ENCODE data around the gene WDR75. TPM values are rescaled to one million over a fixed set of nuclear protein-coding genes. Genes with fewer than 3 reads are reported as not detected.

Gene WDR75
- total and polyA plus RNA-seq, 9 of the 15 experiments (the other 6 are each of a cell fraction or from before 2014, with no cell fraction given) = 50.9 to 111 (median 76.4) TPM

GRCh38 chr2:189393440-189394111 lies 47.7 kb upstream of the WDR75 start:
- no peak overlapping the region for H3K27ac ChIP-seq (ENCODE audit: extremely low read depth, low read depth, low read length)
- H3K27me3 ChIP-seq (ENCODE audit: control insufficient read depth in 2 of 2, insufficient read depth in 2 of 2, low read length in 2 of 2) = no peaks in the 10 kb centered on the region
- DNase-seq (ENCODE audit: extremely low read depth in 1 of 4, low spot score in 3 of 4) = no peak
- no TSS peak for BruUV-seq (replicated peaks)
- no peak overlapping the region for H3K4me2 ChIP-seq (ENCODE audit: insufficient read depth, low read length)
- TF ChIP-seq ZC3H8 (IDR thresholded peaks at IDR 0.05) = no peak
- 0 out of 2 replicates have a peak, but pooled peaks have one; percentile 21 for TF ChIP-seq FOSL1 (tag; conservative IDR thresholded peaks at IDR 0.05)
- no peak for TF ChIP-seq ZNF668 (CRISPR knock-in tag; IDR thresholded peaks at IDR 0.05)
- TF ChIP-seq POLR2B (IDR thresholded peaks at IDR 0.05; ENCODE audit: low read depth, partially characterized antibody) = no peak
- TF ChIP-seq ZKSCAN1 (IDR thresholded peaks at IDR 0.05; ENCODE audit: low read depth, low read length) = no peak
- no peak for TF ChIP-seq ASH1L (IDR thresholded peaks at IDR 0.05; ENCODE audit: borderline replicate concordance, low read depth, partially characterized antibody)
- TF ChIP-seq GTF2A2 (tag; IDR thresholded peaks at IDR 0.05) = no peak
- no peaks in the 10 kb centered on the region for H3K9me3 ChIP-seq (replicated peaks; ENCODE audit: control insufficient read depth, insufficient read depth, low read depth, low read length)
- H3K36me3 ChIP-seq (ENCODE audit: control insufficient read depth, insufficient read depth, low read length) = no peaks in the 10 kb centered on the region
- no peak for ATAC-seq
- H3K4me3 ChIP-seq = no peak overlapping the region
- in situ Hi-C loops (cut with MboI) (no loop called here), intact Hi-C loops (cut with micrococcal nuclease) (no loop called here)
- H2AFZ ChIP-seq (ENCODE audit: low read depth, low read length) = no peak overlapping the region
- 7% methylated on average over 2 of the region's 2 CpGs for WGBS (ENCODE audit: insufficient coverage, low coverage, missing lambda C conversion rate)
- H4K20me1 ChIP-seq (replicated peaks; ENCODE audit: control insufficient read depth, insufficient read depth, low read length) = no peaks in the 10 kb centered on the region
- ChIA-PET CTCF (ENCODE audit: low intra/inter-chr PET ratio) (no interaction called here), POLR2A (no interaction called here)
- no peak for FAIRE-seq
- no peak overlapping the region for H3K9ac ChIP-seq (ENCODE audit: insufficient read depth in 1 of 2, low read depth in 2 of 2, low read length in 2 of 2)
- H3K9me1 ChIP-seq (ENCODE audit: control insufficient read depth, insufficient read depth, low read length) = no peaks in the 10 kb centered on the region
- no peaks in the 10 kb centered on the region for H3K4me1 ChIP-seq (replicated peaks in 1 of 2; ENCODE audit: control insufficient read depth in 2 of 2, insufficient read depth in 2 of 2, low read length in 2 of 2)
- H3K79me2 ChIP-seq (ENCODE audit: control insufficient read depth, insufficient read depth, low read length) = no peaks in the 10 kb centered on the region

- H3K9ac ChIP-seq (ENCODE audit: insufficient read depth in 1 of 2, low read depth in 2 of 2, low read length in 2 of 2) = no peak overlapping the region
- DNase-seq (ENCODE audit: extremely low read depth in 1 of 4, low spot score in 3 of 4) (no peak), ATAC-seq (no peak), FAIRE-seq (no peak)
- no peaks in the 10 kb centered on the region for H3K27me3 ChIP-seq (ENCODE audit: control insufficient read depth in 2 of 2, insufficient read depth in 2 of 2, low read length in 2 of 2)
- intact Hi-C loops (cut with micrococcal nuclease) = no loop called here
- no peak overlapping the region for H3K4me2 ChIP-seq (ENCODE audit: insufficient read depth, low read length)
- H3K79me2 ChIP-seq (ENCODE audit: control insufficient read depth, insufficient read depth, low read length) = no peaks in the 10 kb centered on the region
- H4K20me1 ChIP-seq (replicated peaks; ENCODE audit: control insufficient read depth, insufficient read depth, low read length) = no peaks in the 10 kb centered on the region
- H3K9me3 ChIP-seq (replicated peaks; ENCODE audit: control insufficient read depth, insufficient read depth, low read depth, low read length) = no peaks in the 10 kb centered on the region
- BruUV-seq (replicated peaks) = no TSS peak
- H3K9me1 ChIP-seq (ENCODE audit: control insufficient read depth, insufficient read depth, low read length) = no peaks in the 10 kb centered on the region
- H3K4me3 ChIP-seq = no peak overlapping the region
- POLR2A ChIA-PET = no interaction called here
- H3K27ac ChIP-seq (ENCODE audit: extremely low read depth, low read depth, low read length) = no peak overlapping the region
- H3K4me1 ChIP-seq (replicated peaks in 1 of 2; ENCODE audit: control insufficient read depth in 2 of 2, insufficient read depth in 2 of 2, low read length in 2 of 2) = no peaks in the 10 kb centered on the region
- H2AFZ ChIP-seq (ENCODE audit: low read depth, low read length) = no peak overlapping the region
- in situ Hi-C loops (cut with MboI) = no loop called here
- no peaks in the 10 kb centered on the region for H3K36me3 ChIP-seq (ENCODE audit: control insufficient read depth, insufficient read depth, low read length)
- CTCF ChIA-PET (ENCODE audit: low intra/inter-chr PET ratio) = no interaction called here
- no peak for TF ChIP-seq HNRNPH1 (optimal IDR thresholded peaks at IDR 0.05; ENCODE audit: low read depth, low read length)
- no peak for TF ChIP-seq ZKSCAN8 (CRISPR knock-in tag; IDR thresholded peaks at IDR 0.05)
- no peak for TF ChIP-seq POLR2G (IDR thresholded peaks at IDR 0.05; ENCODE audit: low read depth, low read length)
- TF ChIP-seq NR3C1 (CRISPR knock-in tag; IDR thresholded peaks at IDR 0.05) = no peak
- TF ChIP-seq ZC3H8 (IDR thresholded peaks at IDR 0.05) = no peak
- TF ChIP-seq CREB3 (tag; conservative IDR thresholded peaks at IDR 0.05; ENCODE audit: low read depth) = no peak
- TF ChIP-seq MTF1 (CRISPR knock-in tag; IDR thresholded peaks at IDR 0.05; ENCODE audit: borderline replicate concordance) = no peak
- no peak for TF ChIP-seq CBX5 (IDR thresholded peaks at IDR 0.05; ENCODE audit: borderline replicate concordance, low read depth)
- TF ChIP-seq NR1H2 (CRISPR knock-in tag; IDR thresholded peaks at IDR 0.05) = no peak
Observed at GRCh38 chr2:189394525-189394924, 46.7 kb upstream of the WDR75 start.
